Mesenchymal stem cell (in vitro differentiated cells and primary cell): ENCODE data around the gene GDI2.

ENCODE experiments used
- DNase-seq: peaks from one replicate; pipeline ENCODE4 v3.0.0-alpha.2; 2013
- H2AFZ ChIP-seq: one replicate; pipeline ENCODE4 v1.6.1; 2013; ENCODE audit warnings: low read depth, mild to moderate bottlenecking, control low read depth, inconsistent platforms, low read length, moderate library complexity
- H2AK5ac ChIP-seq: 2 replicates; pipeline ENCODE4 v1.6.1; 2013; ENCODE audit warnings: low read length, moderate library complexity, mild to moderate bottlenecking, inconsistent platforms; ENCODE audit not compliant: severe bottlenecking
- H2BK120ac ChIP-seq: one replicate; pipeline ENCODE4 v1.6.1; 2013; ENCODE audit warnings: low read depth, mild to moderate bottlenecking, inconsistent platforms, low read length, moderate library complexity
- H2BK12ac ChIP-seq, 2 experiments: one replicate each; pipeline ENCODE4 v1.6.1; 2013; ENCODE audit warnings: inconsistent platforms in 2 of 2, low read length in 2 of 2, mild to moderate bottlenecking in 2 of 2, moderate library complexity in 2 of 2, control low read depth in 1 of 2
- H2BK15ac ChIP-seq: one replicate; pipeline ENCODE4 v1.6.1; 2013; ENCODE audit warnings: mild to moderate bottlenecking, low read depth, inconsistent platforms; ENCODE audit not compliant: poor library complexity, severe bottlenecking
- H2BK5ac ChIP-seq: 2 replicates; pipeline ENCODE4 v1.6.1; 2013; ENCODE audit warnings: low read depth, mild to moderate bottlenecking, low read length, control low read depth, inconsistent platforms; ENCODE audit not compliant: poor library complexity, severe bottlenecking
- H3K14ac ChIP-seq, 2 experiments: one replicate each; pipeline ENCODE4 v1.6.1; 2013; ENCODE audit warnings: inconsistent platforms in 2 of 2, low read length in 2 of 2, control low read depth in 1 of 2, mild to moderate bottlenecking in 1 of 2, moderate library complexity in 1 of 2
- H3K18ac ChIP-seq, 2 experiments: one replicate each; pipeline ENCODE4 v1.6.1; 2013; ENCODE audit warnings: inconsistent platforms in 2 of 2, low read length in 2 of 2, control low read depth in 1 of 2, low read depth in 1 of 2, mild to moderate bottlenecking in 1 of 2
- H3K23ac ChIP-seq, 2 experiments: one replicate each; pipeline ENCODE4 v1.6.1; 2013; ENCODE audit warnings: inconsistent platforms in 2 of 2, low read length in 2 of 2, mild to moderate bottlenecking in 2 of 2, moderate library complexity in 2 of 2, control low read depth in 1 of 2
- H3K27ac ChIP-seq: 2 replicates; pipeline ENCODE4 v1.5.1; 2013; ENCODE audit warnings: mild to moderate bottlenecking, moderate library complexity, low read length, control low read depth, inconsistent platforms; ENCODE audit not compliant: poor library complexity, severe bottlenecking
- H3K27me3 ChIP-seq, 2 experiments: 2 replicates each; pipeline versions ENCODE4 v1.6.1 to v1.7.0; 2013; ENCODE audit warnings: low read length in 2 of 2, mild to moderate bottlenecking in 2 of 2, moderate library complexity in 2 of 2, control low read depth in 1 of 2, inconsistent platforms in 1 of 2; ENCODE audit not compliant: control insufficient read depth in 1 of 2, insufficient read depth in 1 of 2
- H3K36me3 ChIP-seq, 2 experiments: 2 replicates each; pipeline versions ENCODE4 v1.6.1 to v1.7.0; 2013; ENCODE audit warnings: low read length in 2 of 2, control low read depth in 1 of 2, inconsistent platforms in 1 of 2, low read depth in 1 of 2, mild to moderate bottlenecking in 1 of 2; ENCODE audit not compliant: insufficient read depth in 2 of 2, control insufficient read depth in 1 of 2
- H3K4ac ChIP-seq, 2 experiments: one replicate each; pipeline ENCODE4 v1.6.1; 2013; ENCODE audit warnings: inconsistent platforms in 2 of 2, low read length in 2 of 2, mild to moderate bottlenecking in 2 of 2, moderate library complexity in 2 of 2, control low read depth in 1 of 2, low read depth in 1 of 2
- H3K4me1 ChIP-seq: 2 replicates; pipeline ENCODE4 v1.6.1; 2013; ENCODE audit warnings: low read depth, low read length, control low read depth; ENCODE audit not compliant: control insufficient read depth, insufficient read depth
- H3K4me2 ChIP-seq: 2 replicates; pipeline ENCODE4 v1.6.1; 2013; ENCODE audit warnings: low read length, mild to moderate bottlenecking, inconsistent platforms; ENCODE audit not compliant: poor library complexity, severe bottlenecking
- H3K4me3 ChIP-seq, 2 experiments: 2 replicates each; pipeline versions ENCODE4 v1.5.1 to v1.7.0; 2013; ENCODE audit warnings: low read length in 2 of 2, mild to moderate bottlenecking in 2 of 2, control low read depth in 1 of 2, low read depth in 1 of 2; ENCODE audit not compliant: insufficient read depth in 1 of 2
- H3K79me1 ChIP-seq: replicated peaks from 2 replicates; pipeline ENCODE4 v1.6.1; 2013; ENCODE audit warnings: mild to moderate bottlenecking, control low read depth, low read length, inconsistent platforms; ENCODE audit not compliant: poor library complexity, severe bottlenecking
- H3K9ac ChIP-seq: 2 replicates; pipeline ENCODE4 v1.7.0; 2013; ENCODE audit warnings: mild to moderate bottlenecking, low read length, moderate library complexity
- H3K9me3 ChIP-seq: 2 replicates; pipeline ENCODE4 v1.7.0; 2013; ENCODE audit warnings: mild to moderate bottlenecking, low read length; ENCODE audit not compliant: control insufficient read depth
- H4K8ac ChIP-seq: one replicate; pipeline ENCODE4 v1.6.1; 2013; ENCODE audit warnings: inconsistent platforms, mild to moderate bottlenecking, low read length, moderate library complexity
- H4K91ac ChIP-seq: one replicate; pipeline ENCODE4 v1.6.1; 2013; ENCODE audit warnings: mild to moderate bottlenecking, low read length, inconsistent platforms
- WGBS: methylation state at CpG from one replicate; pipeline ENCODE4 v1.1.7; 2013; ENCODE audit warnings: mixed read lengths; 5-methylcytosine and 5-hydroxymethylcytosine counted together

The GDI2 gene

GRCh38 chr10:5804386-5804785 lies 8.8 kb downstream of the GDI2 start:
- Histone ChIP-seq H2AFZ (no peak overlapping the region), H3K36me3 (peaks cover 15 to 30% of the 10 kb centered on the region in 2 experiments), H3K27ac (no peak overlapping the region), H3K4me3 (no peak overlapping the region), H3K27me3 (no peaks in the 10 kb centered on the region), H3K9ac (no peak overlapping the region), H3K14ac (no peak overlapping the region), H3K4me1 (peaks cover 8% of the 10 kb centered on the region), H3K79me1 (no peaks in the 10 kb centered on the region), H3K18ac (no peak overlapping the region), H2BK120ac (no peak overlapping the region), H2BK15ac (no peak overlapping the region), H4K8ac (no peak overlapping the region), H2AK5ac (no peak overlapping the region), H4K91ac (no peak overlapping the region), H2BK12ac (no peak overlapping the region), H2BK5ac (no peak overlapping the region), H3K4me2 (no peak overlapping the region), H3K4ac (no peak overlapping the region), H3K9me3 (no peaks in the 10 kb centered on the region), H3K23ac (no peak overlapping the region)
- DNase-seq = no peak
- 92% methylated on average over 4 of the region's 4 CpGs for WGBS

- no peak overlapping the region for H2AFZ ChIP-seq
- peaks cover 1% of the 10 kb centered on the region for H3K79me1 ChIP-seq
- no peaks in the 10 kb centered on the region for H3K27me3 ChIP-seq
- H2AK5ac ChIP-seq = no peak overlapping the region
- H3K9ac ChIP-seq = no peak overlapping the region
- no peak overlapping the region for H2BK12ac ChIP-seq
- H3K4me3 ChIP-seq = no peak overlapping the region
- H3K18ac ChIP-seq = no peak overlapping the region
- H2BK15ac ChIP-seq = no peak overlapping the region
- H3K9me3 ChIP-seq = no peaks in the 10 kb centered on the region
- H3K23ac ChIP-seq = no peak overlapping the region
- no peak overlapping the region for H2BK5ac ChIP-seq
- H3K4me2 ChIP-seq = no peak overlapping the region
- peaks cover 5% of the 10 kb centered on the region for H3K4me1 ChIP-seq
- no peak overlapping the region for H2BK120ac ChIP-seq
- no peak overlapping the region for H4K91ac ChIP-seq
- WGBS = 98% methylated on average over 3 of the region's 3 CpGs
- H3K36me3 ChIP-seq = peaks cover 24 to 55% of the 10 kb centered on the region in 2 experiments
- no peak overlapping the region for H3K14ac ChIP-seq
- H4K8ac ChIP-seq = no peak overlapping the region
- H3K27ac ChIP-seq = no peak overlapping the region
- H3K4ac ChIP-seq = no peak overlapping the region
- DNase-seq = no peak
Observed at GRCh38 chr10:5800782-5801181, 12.5 kb downstream of the GDI2 start.

GRCh38 chr10:5794236-5794635 lies 19.0 kb downstream of the GDI2 start:
- Histone ChIP-seq H3K4me2 (no peak overlapping the region), H3K14ac (no peak overlapping the region), H3K9me3 (no peaks in the 10 kb centered on the region), H3K27me3 (no peaks in the 10 kb centered on the region), H2BK5ac (no peak overlapping the region), H3K4me1 (no peaks in the 10 kb centered on the region), H3K4me3 (no peak overlapping the region), H3K23ac (no peak overlapping the region), H4K91ac (no peak overlapping the region), H2AK5ac (no peak overlapping the region), H3K79me1 (peaks cover 10% of the 10 kb centered on the region), H3K18ac (no peak overlapping the region), H4K8ac (no peak overlapping the region), H2AFZ (no peak overlapping the region), H2BK120ac (no peak overlapping the region), H2BK15ac (no peak overlapping the region), H3K9ac (no peak overlapping the region), H3K4ac (no peak overlapping the region), H3K27ac (no peak overlapping the region), H2BK12ac (no peak overlapping the region), H3K36me3 (peaks cover 46 to 95% of the 10 kb centered on the region in 2 experiments)
- no peak for DNase-seq
- WGBS = 94% methylated on average over 2 of the region's 3 CpGs

- no peaks in the 10 kb centered on the region for H3K4me1 ChIP-seq
- no peak overlapping the region for H2AK5ac ChIP-seq
- no peak overlapping the region for H3K4me2 ChIP-seq
- no peak overlapping the region for H3K27ac ChIP-seq
- H3K79me1 ChIP-seq = peaks cover 4% of the 10 kb centered on the region
- no peak overlapping the region for H2BK120ac ChIP-seq
- H3K27me3 ChIP-seq = no peaks in the 10 kb centered on the region
- H2BK5ac ChIP-seq = no peak overlapping the region
- H3K14ac ChIP-seq = no peak overlapping the region
- no peak overlapping the region for H2BK12ac ChIP-seq
- no peak overlapping the region for H3K4me3 ChIP-seq
- no peak overlapping the region for H4K91ac ChIP-seq
- H3K36me3 ChIP-seq = peaks cover 42 to 95% of the 10 kb centered on the region in 2 experiments
- no peak overlapping the region for H2AFZ ChIP-seq
- no peak overlapping the region for H4K8ac ChIP-seq
- H3K4ac ChIP-seq = no peak overlapping the region
- H3K9ac ChIP-seq = no peak overlapping the region
- DNase-seq = no peak
- 100% methylated on average over 1 of the region's 2 CpGs for WGBS
- H3K9me3 ChIP-seq = no peaks in the 10 kb centered on the region
- H3K23ac ChIP-seq = no peak overlapping the region
- no peak overlapping the region for H2BK15ac ChIP-seq
- no peak overlapping the region for H3K18ac ChIP-seq
Observed at GRCh38 chr10:5789626-5790025, 23.6 kb downstream of the GDI2 start.
